SH-SY5Y (cell line): ENCODE results near the gene TUSC1.

Experiments
- GATA2 ChIP-seq: IDR thresholded peaks from 2 replicates; pipeline ENCODE4 v1.6.1; 2011; ENCODE audit warnings: mild to moderate bottlenecking, low read depth, low read length
- GATA3 ChIP-seq: IDR thresholded peaks from 2 replicates; pipeline ENCODE4 v1.6.1; 2011; ENCODE audit warnings: low read depth, mild to moderate bottlenecking, low read length, moderate library complexity

- TF ChIP-seq GATA3: no peak
- no peak for TF ChIP-seq GATA2
Measured at GRCh38 chr9:25636026-25636425, 42.2 kb downstream of the TUSC1 start.
